ENCODE data around the gene TRIM65. TPM values are rescaled to one million over a fixed set of nuclear protein-coding genes. Genes with fewer than 3 reads are reported as not detected.
A peak's percentile ranks its signal among the peaks of the same experiment; 100 is the strongest.

The TRIM65 gene
- total and polyA plus RNA-seq, 8 donors = 8.2 to 13.1 (median 10.5) TPM

DNA sequence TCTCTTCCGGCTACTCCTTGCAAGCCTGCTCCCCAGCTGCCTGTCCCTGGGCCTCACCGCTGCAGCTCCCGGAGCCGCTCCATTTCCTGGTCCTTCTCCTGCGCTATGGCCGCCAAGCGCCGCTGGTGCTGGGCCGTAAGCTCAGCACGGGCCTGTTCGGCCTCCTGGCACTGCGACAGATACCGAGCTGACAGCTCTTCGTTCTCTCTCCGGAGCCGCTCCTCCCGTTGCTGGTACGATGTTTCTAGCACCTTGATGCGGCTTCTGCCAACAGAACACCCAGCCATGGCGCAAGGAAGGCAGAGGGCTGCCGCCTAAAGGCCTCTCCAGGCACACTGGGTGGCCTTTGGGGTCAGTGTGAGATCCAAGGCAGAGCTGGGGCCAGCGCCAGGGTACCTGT lies 22.9 kb upstream of the TRIM65 start:
- Histone ChIP-seq H3K36me3 (no peaks in the 10 kb centered on the region), H3K9me3 (no peaks in the 10 kb centered on the region), H3K4me3 (no peak overlapping the region), H3K27me3 (no peaks in the 10 kb centered on the region), H3K4me1 (no peaks in the 10 kb centered on the region), H3K27ac (no peak overlapping the region)
- 94 to 95% methylated on average over 22 of the region's 22 CpGs for WGBS, 2 donors
- ATAC-seq (no peak), FAIRE-seq (no peak), DNase-seq (peak in 1 of 6 donors; percentile 69)
- TF ChIP-seq, protein P1, sequence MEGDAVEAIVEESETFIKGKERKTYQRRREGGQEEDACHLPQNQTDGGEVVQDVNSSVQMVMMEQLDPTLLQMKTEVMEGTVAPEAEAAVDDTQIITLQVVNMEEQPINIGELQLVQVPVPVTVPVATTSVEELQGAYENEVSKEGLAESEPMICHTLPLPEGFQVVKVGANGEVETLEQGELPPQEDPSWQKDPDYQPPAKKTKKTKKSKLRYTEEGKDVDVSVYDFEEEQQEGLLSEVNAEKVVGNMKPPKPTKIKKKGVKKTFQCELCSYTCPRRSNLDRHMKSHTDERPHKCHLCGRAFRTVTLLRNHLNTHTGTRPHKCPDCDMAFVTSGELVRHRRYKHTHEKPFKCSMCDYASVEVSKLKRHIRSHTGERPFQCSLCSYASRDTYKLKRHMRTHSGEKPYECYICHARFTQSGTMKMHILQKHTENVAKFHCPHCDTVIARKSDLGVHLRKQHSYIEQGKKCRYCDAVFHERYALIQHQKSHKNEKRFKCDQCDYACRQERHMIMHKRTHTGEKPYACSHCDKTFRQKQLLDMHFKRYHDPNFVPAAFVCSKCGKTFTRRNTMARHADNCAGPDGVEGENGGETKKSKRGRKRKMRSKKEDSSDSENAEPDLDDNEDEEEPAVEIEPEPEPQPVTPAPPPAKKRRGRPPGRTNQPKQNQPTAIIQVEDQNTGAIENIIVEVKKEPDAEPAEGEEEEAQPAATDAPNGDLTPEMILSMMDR (IDR thresholded peaks at IDR 0.05) = no peak
- intact Hi-C loops (cut with DNase I) = loop anchor here in 1 of 3 donors (10.0 kb wide), 1 partner anchor 75 kb away; no protein-coding TSS in a partner anchor

DNA sequence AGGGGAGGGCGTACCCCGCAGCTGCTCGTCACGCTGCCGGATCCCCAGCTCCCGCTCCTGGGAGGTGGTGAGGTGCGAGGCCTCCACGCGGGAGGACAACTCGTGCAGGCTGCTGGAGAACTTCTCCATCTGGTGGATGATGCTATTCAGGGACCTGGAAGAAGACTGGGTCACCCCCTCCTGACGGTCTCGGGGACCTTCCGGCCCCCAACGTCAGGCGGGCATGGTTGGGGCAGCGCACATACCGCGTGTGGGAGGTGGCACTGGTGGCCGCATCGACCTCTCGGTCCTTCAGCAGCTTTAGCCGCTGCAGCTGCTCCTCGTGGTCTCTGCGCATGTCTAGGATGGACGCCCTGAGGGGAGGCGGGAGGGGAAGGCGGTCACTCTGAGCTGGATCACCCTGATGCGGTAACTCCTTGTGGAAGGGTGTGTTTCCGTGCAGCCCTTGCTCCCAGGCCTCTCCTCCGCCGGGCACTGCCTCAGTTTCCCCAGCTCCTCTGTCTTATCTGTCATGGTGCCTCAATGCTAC lies 21.2 kb upstream of the TRIM65 start:
- H3K36me3 ChIP-seq = no peaks in the 10 kb centered on the region
- intact Hi-C loops (cut with DNase I) = loop anchor here in 1 of 3 donors (10.0 kb wide), 1 partner anchor 77 kb away; no protein-coding TSS in a partner anchor
- FAIRE-seq = no peak
- H3K27me3 ChIP-seq = no peaks in the 10 kb centered on the region
- 93 to 95% methylated on average over 31 of the region's 31 CpGs for WGBS, 2 donors
- H3K4me1 ChIP-seq = no peaks in the 10 kb centered on the region
- TF ChIP-seq, protein P1 (IDR thresholded peaks at IDR 0.05) = no peak
- DNase-seq = peak in 1 of 6 donors; percentile 38
- no peak overlapping the region for H3K27ac ChIP-seq
- no peaks in the 10 kb centered on the region for H3K9me3 ChIP-seq
- no peak for ATAC-seq
- no peak overlapping the region for H3K4me3 ChIP-seq

DNA sequence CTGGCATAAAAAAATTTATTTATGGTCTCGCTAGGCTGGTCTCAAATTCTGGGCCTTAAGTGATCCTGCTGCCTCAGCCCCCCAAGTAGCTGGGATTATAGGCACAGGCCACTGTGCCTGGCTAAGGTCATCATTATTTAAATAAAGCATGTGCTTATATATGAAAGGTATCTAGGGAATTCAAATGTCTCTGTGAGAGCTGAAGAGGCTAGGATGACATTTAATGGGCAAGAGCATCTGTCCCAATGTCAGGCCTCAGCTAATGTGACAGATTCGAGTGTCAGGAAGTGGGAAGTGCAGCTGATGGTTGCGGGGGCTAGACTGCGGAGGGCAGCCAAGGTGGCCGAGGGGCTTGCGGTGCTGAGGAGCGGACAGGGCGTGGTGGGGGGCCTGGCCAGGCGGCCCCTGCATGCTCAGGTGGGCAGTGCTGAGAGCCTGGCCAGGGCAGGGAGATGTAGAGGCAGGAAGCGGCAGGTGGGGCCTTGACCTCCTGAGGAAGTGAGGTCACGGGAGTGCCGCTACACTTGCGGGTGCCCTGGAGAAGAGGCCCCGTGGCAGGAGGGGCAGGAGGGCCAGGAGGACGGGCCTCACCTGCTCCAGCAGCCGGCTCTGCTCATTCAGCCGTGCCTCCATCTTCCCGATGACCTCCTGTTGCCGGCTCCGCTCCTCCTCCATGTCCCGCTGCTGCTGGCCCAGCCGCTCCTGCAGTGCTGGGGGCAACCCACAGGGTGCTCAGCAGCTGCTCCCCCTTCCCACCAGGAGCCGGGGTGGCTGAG lies 20.6 kb upstream of the TRIM65 start:
- ATAC-seq (no peak), DNase-seq (peak in 2 of 6 donors; percentile 56 to 60), FAIRE-seq (no peak)
- H3K4me3 ChIP-seq = no peak overlapping the region
- H3K9me3 ChIP-seq = no peaks in the 10 kb centered on the region
- 93 to 94% methylated on average over 22 of the region's 23 CpGs for WGBS, 2 donors
- no peak overlapping the region for H3K27ac ChIP-seq
- TF ChIP-seq, protein P1 (IDR thresholded peaks at IDR 0.05) = no peak
- intact Hi-C loops (cut with DNase I) = loop anchor here in 1 of 3 donors (10.0 kb wide), 1 partner anchor 77 kb away; no protein-coding TSS in a partner anchor
- no peaks in the 10 kb centered on the region for H3K36me3 ChIP-seq
- H3K27me3 ChIP-seq = no peaks in the 10 kb centered on the region
- H3K4me1 ChIP-seq = no peaks in the 10 kb centered on the region

DNA sequence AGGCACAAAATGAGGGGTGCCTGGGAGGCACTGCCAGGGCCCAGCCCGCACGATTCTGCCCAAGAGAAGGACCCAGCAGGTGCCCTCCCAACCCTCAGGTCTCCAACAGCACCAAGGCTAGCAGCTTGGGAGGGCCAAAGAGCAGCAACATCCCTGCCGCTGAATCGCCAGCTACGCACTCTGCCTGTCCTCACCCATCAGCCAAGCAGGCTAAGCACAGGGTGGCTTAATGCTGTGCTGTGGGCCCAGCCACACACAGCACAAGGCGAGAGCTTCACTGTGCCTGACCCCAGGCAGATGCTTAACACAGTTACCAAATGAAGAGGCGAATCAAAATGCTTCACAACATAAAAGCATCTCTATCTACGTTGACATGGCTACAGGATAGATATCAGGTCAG lies 18.5 kb upstream of the TRIM65 start:
- Histone ChIP-seq H3K9me3 (no peaks in the 10 kb centered on the region), H3K27me3 (no peaks in the 10 kb centered on the region), H3K4me3 (no peak overlapping the region), H3K36me3 (no peaks in the 10 kb centered on the region), H3K27ac (no peak overlapping the region), H3K4me1 (no peaks in the 10 kb centered on the region)
- WGBS, 2 donors = 87% methylated on average over 8 of the region's 8 CpGs
- no peak for FAIRE-seq
- intact Hi-C loops (cut with DNase I) = loop anchor here in 1 of 3 donors (10.0 kb wide), 1 partner anchor 80 kb away; no protein-coding TSS in a partner anchor
- no peak for ATAC-seq
- TF ChIP-seq, protein P1 (IDR thresholded peaks at IDR 0.05) = no peak
- no peak for DNase-seq
